Activated CD4-positive, alpha-beta T cell treated with anti-CD3 and anti-CD28 coated beads, Interleukin-2, amount 10 ng/mL, durations not matched to agents 24 days and 14 days (primary cell): ENCODE results near the gene TTC32. TPM values are rescaled to one million over a fixed set of nuclear protein-coding genes. Genes with fewer than 3 reads are reported as not detected.
"Not testable (repeated sequence)": the region's sequence is repeated elsewhere in the genome, so short reads cannot be mapped to it uniquely, and the experiment has no call there.

Source experiments
- DNase-seq: peaks from one replicate; pipeline ENCODE4 v3.0.0; 2022
- H3K27ac Mint-ChIP-seq: one replicate; pipeline ENCODE4 v1.8.0; 2022; ENCODE audit warnings: mild to moderate bottlenecking, mixed read lengths
- H3K27me3 Mint-ChIP-seq: one replicate; pipeline ENCODE4 v1.8.0; 2022; ENCODE audit warnings: mixed read lengths
- H3K36me3 Mint-ChIP-seq: one replicate; pipeline ENCODE4 v1.8.0; 2022; ENCODE audit warnings: low read depth, mild to moderate bottlenecking, mixed read lengths
- H3K4me1 Mint-ChIP-seq: one replicate; pipeline ENCODE4 v1.8.0; 2021; ENCODE audit warnings: mixed read lengths
- H3K4me3 Mint-ChIP-seq: one replicate; pipeline ENCODE4 v1.8.0; 2022; ENCODE audit warnings: mild to moderate bottlenecking, moderate library complexity, mixed read lengths
- H3K9me3 Mint-ChIP-seq: one replicate; pipeline ENCODE4 v1.8.0; 2021; ENCODE audit warnings: mixed read lengths
- intact Hi-C: fragments of 100-400 bp; cut with micrococcal nuclease; formaldehyde crosslinking; loops from one replicate; pipeline ENCODE4 v1.15.1; 2023
- total RNA-seq: library from RNA; stranded (reverse); gene quantifications from 2 replicates; pipeline ENCODE4 v1.2.3, GENCODE V29; 2022

Gene TTC32
- total RNA-seq, 1 donor from 2014 or later: 10.5 TPM

DNA sequence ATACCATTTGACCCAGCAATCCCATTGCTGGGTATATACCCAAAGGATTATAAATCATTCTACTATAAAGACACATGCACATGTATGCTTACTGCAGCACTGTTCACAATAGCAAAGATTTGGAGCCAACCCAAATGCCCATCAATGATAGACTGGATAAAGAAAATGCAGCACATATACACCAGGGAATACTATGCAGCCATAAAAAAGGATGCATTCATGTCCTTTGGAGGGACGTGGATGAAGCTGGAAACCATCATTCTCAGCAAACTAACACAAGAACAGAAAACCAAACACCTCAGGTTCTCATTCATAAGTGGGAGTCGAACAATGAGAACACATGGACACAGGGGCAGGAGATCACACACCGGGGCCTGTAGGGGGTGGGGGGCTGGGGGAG is 20.4 kb upstream of the TTC32 start:
- intact Hi-C loops, DNase-seq, H3K4me3 Mint-ChIP-seq, H3K9me3 Mint-ChIP-seq, H3K4me1 Mint-ChIP-seq, H3K27me3 Mint-ChIP-seq, H3K27ac Mint-ChIP-seq: not testable (repeated sequence)
- peaks cover 16% of the 10 kb centered on the region for H3K36me3 Mint-ChIP-seq

DNA sequence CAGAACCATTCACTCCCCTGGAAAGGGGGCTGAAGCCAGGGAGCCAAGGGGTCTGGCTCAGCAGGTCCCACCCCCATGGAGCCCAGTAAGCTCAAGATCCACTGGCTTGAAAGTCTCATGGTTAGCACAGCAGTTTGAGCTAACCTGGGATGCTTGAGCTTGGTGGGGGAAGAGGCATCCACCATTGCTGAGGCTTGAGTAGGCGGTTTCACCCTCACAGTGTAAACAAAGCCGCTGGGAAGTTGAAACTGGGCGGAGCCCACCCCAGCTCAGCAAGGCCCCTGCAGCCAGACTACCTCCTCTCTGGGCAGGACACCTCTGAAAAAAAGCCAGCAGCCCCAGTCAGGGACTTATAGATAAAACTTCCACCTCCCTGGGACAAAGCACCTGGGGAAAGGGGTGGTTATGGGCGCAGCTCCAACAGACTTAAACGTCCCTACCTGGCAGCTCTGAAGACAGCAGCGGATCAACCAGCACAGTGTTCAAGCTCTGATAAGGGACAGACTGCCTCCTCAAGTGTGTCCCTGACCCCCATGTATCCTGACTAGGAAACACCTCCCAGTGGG is 14.7 kb upstream of the TTC32 start:
- peak; percentile 27 for DNase-seq
- Mint-ChIP-seq H3K36me3 (no peaks in the 10 kb centered on the region), H3K4me3 (no peak overlapping the region), H3K27me3 (no peaks in the 10 kb centered on the region), H3K4me1 (no peaks in the 10 kb centered on the region), H3K9me3 (no peaks in the 10 kb centered on the region), H3K27ac (no peak overlapping the region)
- intact Hi-C loops: no loop called here

DNA sequence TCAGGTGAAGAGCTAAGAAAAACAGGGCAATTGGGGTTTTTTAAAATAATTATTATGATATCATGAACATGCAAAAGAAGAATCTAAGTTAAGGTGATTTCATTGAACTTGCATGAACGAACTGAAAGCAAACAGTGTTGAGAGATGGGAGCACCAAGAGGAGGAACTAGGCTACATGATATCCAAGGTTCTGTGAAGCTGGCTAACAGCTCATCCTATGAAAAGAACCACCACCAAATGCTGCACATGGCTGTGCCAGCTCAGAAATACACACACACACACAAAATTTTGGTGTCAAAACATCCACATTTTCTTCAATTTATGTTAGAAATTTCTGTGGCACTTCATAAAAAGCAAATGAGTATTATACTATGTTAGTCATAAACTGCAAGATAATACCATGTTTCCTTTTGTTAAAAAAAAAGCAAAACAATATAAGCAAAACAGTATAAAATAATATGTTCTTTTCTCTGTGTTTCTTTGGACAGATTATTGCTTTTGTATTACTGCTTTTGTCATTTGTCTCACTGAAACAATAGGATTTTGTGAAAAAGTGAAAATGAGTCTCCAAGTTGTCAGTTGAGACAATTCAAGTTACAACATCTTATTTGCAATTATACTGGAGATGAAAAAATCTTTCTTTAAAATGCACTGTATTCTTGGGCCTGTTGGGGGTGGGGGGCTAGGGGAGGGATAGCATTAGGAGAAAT is 12.6 kb upstream of the TTC32 start:
- Mint-ChIP-seq H3K27ac (no peak overlapping the region), H3K27me3 (no peaks in the 10 kb centered on the region), H3K4me3 (no peak overlapping the region), H3K4me1 (no peaks in the 10 kb centered on the region), H3K36me3 (no peaks in the 10 kb centered on the region), H3K9me3 (no peaks in the 10 kb centered on the region)
- DNase-seq: peak; percentile 24
- intact Hi-C loops: no loop called here

DNA sequence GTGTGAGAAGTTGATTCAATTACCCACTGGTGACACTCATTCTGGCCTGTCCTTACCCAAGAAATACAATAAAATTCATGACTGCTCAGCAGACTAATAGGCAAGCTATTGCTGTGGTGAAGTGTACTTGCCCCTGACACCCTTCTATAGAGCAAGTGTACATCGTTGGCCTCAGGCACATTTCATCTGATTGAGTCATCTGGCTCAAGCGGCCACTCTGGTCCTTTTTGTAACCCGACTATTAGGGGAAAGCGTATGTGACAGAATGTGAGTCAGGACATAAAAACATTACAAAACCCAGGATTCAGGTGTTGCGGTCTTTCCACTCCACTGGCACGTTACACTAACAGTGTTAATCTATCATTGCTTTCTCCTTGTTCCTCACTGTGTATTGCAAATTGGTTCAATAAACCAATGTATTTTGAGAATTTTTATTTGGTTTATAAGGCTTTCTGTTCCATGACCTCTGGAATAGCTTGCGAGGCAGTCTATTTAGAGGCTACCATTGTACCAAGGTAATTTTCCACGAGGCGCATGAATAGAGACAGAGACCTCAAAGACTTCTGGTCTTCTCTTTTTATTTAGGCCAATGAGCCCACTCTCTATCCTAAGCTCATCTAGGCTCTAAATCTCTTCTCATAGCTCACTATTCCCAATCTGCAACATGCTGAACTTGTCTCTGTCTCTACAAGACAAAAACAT is 10.2 kb upstream of the TTC32 start:
- Mint-ChIP-seq H3K9me3 (no peaks in the 10 kb centered on the region), H3K27me3 (peaks cover 8% of the 10 kb centered on the region)

DNA sequence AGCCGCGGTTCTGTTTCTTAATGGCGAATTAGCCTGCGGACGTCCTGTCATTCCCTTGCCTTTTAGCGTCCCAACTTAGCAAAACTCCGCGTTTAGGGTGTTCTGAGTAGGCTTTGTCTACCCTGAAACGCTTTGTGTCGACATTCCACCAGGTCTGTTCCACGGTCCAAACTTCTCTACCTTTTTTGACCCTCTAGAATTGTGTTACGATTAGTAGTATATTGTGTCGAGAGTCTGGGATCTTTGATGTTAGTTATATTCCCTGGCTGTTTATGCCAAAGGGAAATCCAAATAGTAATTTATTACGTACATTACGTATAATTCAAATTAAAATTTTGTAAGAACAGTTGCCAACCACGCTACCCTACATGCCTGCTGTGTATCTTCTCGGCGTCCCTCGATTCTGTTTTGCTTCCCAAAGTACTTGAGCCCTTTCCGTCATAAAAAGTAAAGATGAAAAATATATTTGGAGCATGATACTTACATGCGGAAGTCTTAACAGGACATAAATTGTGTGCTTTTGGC is 495 bp upstream of the TTC32 start:
- no peak for DNase-seq
- H3K4me3 Mint-ChIP-seq: peak overlapping the region; percentile 94
- intact Hi-C loops: loop anchor here (1.0 to 10.0 kb wide), 6 partner anchors 33 to 915 kb away; partner anchors contain the start of genes PUM2, RHOB and WDR35
- H3K9me3 Mint-ChIP-seq: peaks cover 8% of the 10 kb centered on the region
- H3K27me3 Mint-ChIP-seq: peaks cover 13% of the 10 kb centered on the region
- H3K36me3 Mint-ChIP-seq: peaks cover 13% of the 10 kb centered on the region
- peak overlapping the region; percentile 91 for H3K27ac Mint-ChIP-seq
- peaks cover 34% of the 10 kb centered on the region for H3K4me1 Mint-ChIP-seq

More for the DNA sequence above, 10.2 kb upstream of the TTC32 start:
- DNase-seq: peak; percentile 34
- intact Hi-C loops: no loop called here
- H3K27ac Mint-ChIP-seq: no peak overlapping the region
- H3K4me1 Mint-ChIP-seq: no peaks in the 10 kb centered on the region
- no peaks in the 10 kb centered on the region for H3K36me3 Mint-ChIP-seq
- H3K4me3 Mint-ChIP-seq: no peak overlapping the region

DNA sequence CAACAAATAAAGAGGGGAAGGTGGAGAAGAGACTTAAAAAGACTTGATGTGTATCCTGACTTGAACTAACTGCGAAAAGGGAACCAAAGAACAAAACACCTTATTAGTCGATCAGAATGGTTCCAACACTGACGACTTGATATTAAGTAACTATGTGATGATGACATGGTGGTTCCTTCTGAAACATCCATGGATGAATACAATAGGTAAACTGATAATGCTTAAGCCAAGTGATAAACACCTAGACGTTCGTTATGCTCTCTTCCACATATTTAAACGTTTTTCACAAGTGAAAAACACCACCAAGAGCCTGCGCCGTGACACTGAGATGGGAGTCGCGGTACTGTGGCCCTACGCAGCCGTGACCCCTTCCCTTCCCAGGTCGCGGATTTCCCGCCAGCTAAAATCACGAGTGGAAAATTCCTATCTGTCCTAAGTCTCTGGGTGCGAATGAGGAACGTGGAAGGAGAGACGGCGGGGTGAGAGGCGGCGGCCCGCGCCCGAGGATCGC is 797 bp downstream of the TTC32 start:
- H3K36me3 Mint-ChIP-seq: peaks cover 14% of the 10 kb centered on the region
- peaks cover 36% of the 10 kb centered on the region for H3K4me1 Mint-ChIP-seq
- H3K27ac Mint-ChIP-seq: peak overlapping the region; percentile 91
- intact Hi-C loops: loop anchor here (1.0 to 10.0 kb wide), 7 partner anchors 8 to 1341 kb away; partner anchors contain the start of genes LAPTM4A, PUM2, RDH14 and RHOB
- no peak for DNase-seq
- peaks cover 8% of the 10 kb centered on the region for H3K9me3 Mint-ChIP-seq
- peaks cover 10% of the 10 kb centered on the region for H3K27me3 Mint-ChIP-seq
- H3K4me3 Mint-ChIP-seq: peak overlapping the region; percentile 94

DNA sequence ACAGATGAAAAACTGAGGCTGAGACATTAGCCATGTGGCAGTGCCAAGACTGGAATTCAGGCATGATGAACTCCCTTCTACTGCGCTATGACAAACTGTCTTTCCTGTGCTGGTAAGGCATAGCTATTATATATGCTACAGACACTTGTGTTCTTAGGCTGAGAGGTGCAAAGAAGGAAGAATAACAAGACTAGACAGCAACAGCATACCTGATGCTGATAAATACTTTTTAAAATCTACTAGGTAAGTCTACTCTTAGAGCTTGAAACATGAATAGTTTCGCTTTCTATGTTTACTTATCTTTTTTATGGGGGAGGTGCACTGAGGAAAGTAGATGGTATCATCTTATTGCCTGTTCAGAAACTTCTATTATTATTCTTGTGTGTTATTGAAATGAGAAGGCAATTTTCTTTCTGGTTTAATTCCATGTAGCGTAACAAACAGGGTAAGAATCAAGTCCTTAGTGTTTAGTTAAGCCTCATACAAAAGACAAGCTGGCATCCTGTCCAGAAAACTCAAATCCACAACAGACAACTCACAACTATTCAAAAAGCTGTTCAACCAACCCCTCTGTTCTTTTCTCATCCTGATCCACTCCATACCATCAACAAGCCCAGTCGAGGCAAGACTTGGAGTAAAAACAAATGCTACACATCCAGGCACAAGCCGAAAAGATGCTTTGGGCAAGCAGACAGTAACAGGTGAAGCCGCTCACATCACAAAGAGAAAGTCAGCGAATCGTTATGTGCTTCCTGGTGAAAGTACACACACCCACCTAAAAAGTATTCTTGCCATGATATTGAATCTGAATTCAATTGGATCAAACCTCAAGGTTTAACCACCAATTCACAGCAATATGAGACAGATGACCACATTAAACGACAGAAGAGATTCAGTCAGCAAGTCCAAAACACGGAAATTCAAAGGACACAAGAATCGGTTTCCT is 1.5 kb downstream of the TTC32 start:
- Mint-ChIP-seq H3K9me3 (peaks cover 8% of the 10 kb centered on the region), H3K27me3 (peaks cover 5% of the 10 kb centered on the region), H3K4me3 (peak overlapping the region; percentile 94), H3K27ac (peak overlapping the region; percentile 91), H3K4me1 (peaks cover 43% of the 10 kb centered on the region), H3K36me3 (peaks cover 19% of the 10 kb centered on the region)
- intact Hi-C loops: loop anchor here (2.0 to 10.0 kb wide), 4 partner anchors 452 to 917 kb away; partner anchors contain the start of genes PUM2 and RHOB
- DNase-seq: peak; percentile 80

DNA sequence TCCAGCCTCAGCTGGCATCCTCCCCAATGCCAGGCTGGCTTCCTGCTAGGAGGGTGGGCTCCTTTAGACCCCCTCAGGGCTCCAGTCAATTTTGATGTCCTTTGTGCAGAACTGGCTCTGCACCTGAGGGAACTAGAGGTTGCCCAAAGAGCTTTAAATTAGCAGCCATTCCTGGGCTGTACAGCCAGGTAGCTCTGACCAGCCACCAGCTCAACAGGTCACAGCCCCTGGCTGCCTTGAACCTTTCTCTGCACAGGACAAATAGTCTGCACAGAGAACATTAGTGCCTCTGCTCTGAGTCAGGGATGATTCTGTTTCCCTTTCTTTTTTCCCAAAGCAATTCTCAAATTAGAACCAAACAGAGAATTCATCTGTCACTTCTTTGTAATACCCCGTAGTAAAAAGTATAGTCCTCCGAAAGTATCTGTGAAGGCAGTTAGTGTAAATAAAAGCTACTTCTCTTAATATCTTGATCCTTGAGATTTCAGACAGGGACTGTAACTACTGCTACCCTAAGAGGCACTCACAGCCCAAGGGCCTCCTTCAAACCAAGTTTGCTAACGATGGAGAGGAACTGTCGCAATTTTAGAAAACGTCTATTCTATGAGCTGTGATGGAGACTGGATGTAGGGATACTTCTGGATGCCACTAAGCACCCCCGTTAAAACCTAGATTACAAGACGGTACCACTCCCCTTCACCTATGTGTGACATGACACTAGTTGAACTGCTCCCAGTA is 3.0 kb downstream of the TTC32 start:
- DNase-seq: peak; percentile 53
- Mint-ChIP-seq H3K9me3 (no peaks in the 10 kb centered on the region), H3K4me3 (peak overlapping the region; percentile 39), H3K36me3 (peaks cover 19% of the 10 kb centered on the region), H3K27me3 (peaks cover 2% of the 10 kb centered on the region), H3K27ac (peak overlapping the region; percentile 25), H3K4me1 (peaks cover 46% of the 10 kb centered on the region)
- intact Hi-C loops: no loop called here

DNA sequence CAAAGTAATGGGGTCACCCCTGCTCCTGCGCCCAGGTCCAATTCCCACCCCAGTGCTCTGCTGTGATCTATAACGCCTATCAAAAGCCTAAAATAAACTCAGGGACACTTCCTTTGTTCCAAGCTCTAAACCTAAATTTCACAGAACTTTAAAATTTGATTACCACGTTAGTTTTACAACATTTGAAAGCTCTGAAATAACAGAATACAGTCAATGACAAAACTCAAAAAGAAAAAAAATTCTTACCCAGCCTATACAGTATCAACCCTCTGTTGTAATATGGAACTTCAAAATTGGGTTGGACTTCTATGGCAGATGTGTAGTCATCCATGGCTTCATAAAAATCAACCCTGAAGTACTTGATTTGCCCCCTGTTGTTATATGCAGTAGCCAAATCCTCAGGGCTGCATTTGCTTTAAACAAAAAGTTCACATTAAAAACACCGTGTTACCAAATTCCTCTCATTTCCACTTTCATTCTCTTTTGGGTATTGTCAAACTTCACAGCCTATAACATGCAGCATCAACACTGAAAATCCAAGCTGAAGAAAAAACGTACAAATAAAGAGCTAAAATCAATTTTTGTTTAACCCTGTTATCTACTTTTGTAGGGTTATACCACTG is 4.0 kb downstream of the TTC32 start:
- H3K27me3 Mint-ChIP-seq: no peaks in the 10 kb centered on the region
- no peaks in the 10 kb centered on the region for H3K9me3 Mint-ChIP-seq
- H3K4me3 Mint-ChIP-seq: peak overlapping the region; percentile 3
- intact Hi-C loops: no loop called here
- peaks cover 47% of the 10 kb centered on the region for H3K4me1 Mint-ChIP-seq
- DNase-seq: no peak
- peak overlapping the region; percentile 20 for H3K27ac Mint-ChIP-seq
- H3K36me3 Mint-ChIP-seq: peaks cover 24% of the 10 kb centered on the region

DNA sequence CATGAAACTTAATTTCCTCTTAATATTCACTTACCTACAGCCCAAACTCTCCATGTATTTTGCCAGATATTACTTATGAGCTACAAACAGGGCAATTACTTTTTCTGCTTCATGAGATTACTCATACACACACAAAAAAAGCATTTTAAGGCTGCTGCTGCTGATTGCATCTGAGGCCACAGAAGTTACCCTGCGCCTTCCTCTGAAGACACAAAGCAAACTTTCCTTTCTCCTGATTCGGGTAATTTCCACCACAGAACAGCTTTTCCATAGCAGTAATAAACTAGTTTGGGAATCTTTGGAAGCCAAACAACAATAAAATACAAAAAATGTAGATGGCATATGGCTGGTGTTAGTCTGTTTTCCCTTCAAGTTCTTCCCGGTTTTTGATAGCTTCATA is 6.2 kb downstream of the TTC32 start:
- H3K4me1 Mint-ChIP-seq: peaks cover 50% of the 10 kb centered on the region
- H3K36me3 Mint-ChIP-seq: peaks cover 28% of the 10 kb centered on the region
- H3K9me3 Mint-ChIP-seq: no peaks in the 10 kb centered on the region
- no peak overlapping the region for H3K27ac Mint-ChIP-seq
- no peaks in the 10 kb centered on the region for H3K27me3 Mint-ChIP-seq
- intact Hi-C loops: no loop called here
- no peak overlapping the region for H3K4me3 Mint-ChIP-seq
- peak; percentile 53 for DNase-seq

DNA sequence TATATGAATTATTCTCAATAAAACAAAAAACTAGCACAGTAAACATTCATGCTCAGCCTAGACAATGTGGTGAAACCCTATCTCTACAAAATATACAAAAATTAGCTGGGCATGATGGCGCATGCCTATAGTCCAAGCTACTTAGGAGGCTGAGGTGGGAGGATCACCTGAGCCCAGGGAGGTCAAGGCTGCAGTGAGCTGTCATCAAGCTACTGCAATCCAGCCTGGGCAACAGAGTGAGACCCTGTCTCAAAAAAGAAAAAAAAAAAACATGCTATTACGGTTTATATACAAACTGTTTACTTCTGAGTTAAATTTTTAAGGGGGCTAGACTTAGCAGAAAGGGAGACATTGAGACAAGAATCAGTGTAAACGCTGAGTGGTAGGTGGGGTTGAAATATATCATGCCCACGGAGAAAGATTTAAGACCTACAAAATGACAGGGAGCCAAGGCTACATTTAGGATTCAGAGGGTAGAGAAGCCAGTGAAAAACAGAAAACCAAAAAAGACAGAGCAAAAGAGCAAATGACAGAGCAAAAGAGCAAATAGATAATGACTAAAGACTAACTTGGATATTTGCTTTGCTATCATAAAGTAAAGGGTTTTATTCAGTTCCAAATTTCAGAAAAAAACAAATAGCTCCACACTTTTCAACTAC is 7.5 kb downstream of the TTC32 start:
- peak overlapping the region; percentile 18 for H3K27ac Mint-ChIP-seq
- H3K36me3 Mint-ChIP-seq: peaks cover 28% of the 10 kb centered on the region
- DNase-seq: no peak

More for the DNA sequence above, 7.5 kb downstream of the TTC32 start:
- intact Hi-C loops: no loop called here
- Mint-ChIP-seq H3K27me3 (no peaks in the 10 kb centered on the region), H3K4me1 (peaks cover 47% of the 10 kb centered on the region), H3K4me3 (peak overlapping the region; percentile 13), H3K9me3 (no peaks in the 10 kb centered on the region)
